Measurements from ENCODE around the gene SAG. TPM values are rescaled to one million over a fixed set of nuclear protein-coding genes. Genes with fewer than 3 reads are reported as not detected.

The SAG gene
- total RNA-seq, 4 donors from 2014 or later, result not detected

DNA sequence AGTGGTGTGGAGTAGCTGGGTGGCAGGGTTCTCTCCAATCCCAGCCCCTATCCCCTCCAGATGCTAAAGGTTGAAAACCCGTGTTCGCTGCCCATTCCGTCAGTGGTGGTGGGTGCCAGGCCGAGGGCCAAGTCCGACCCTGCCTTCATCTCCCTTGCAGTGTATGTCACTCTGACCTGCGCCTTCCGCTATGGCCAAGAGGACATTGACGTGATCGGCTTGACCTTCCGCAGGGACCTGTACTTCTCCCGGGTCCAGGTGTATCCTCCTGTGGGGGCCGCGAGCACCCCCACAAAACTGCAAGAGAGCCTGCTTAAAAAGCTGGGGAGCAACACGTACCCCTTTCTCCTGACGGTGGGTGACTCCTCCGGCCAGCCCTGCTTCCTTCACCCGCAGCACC lies 12.9 kb downstream of the SAG start:
- in situ Hi-C loops (cut with MboI; ENCODE audit: low pct_ligation_motif_present in 1 of 4, low pct_unique_long_range_greater_than_20kb in 1 of 4, low sequenced_read_pairs in 3 of 4), result no loop called here
- no peak for DNase-seq
- no peaks in the 10 kb centered on the region for H3K36me3 ChIP-seq
- H3K4me3 ChIP-seq, result no peak overlapping the region
- H3K27ac ChIP-seq, result no peak overlapping the region
- H3K9me3 ChIP-seq, result no peaks in the 10 kb centered on the region
- no peaks in the 10 kb centered on the region for H3K27me3 ChIP-seq
- WGBS, 2 donors (ENCODE audit: low coverage in 1 of 2), result 92% methylated on average over 17 of the region's 17 CpGs; no CpG with 5 or more reads in 1 of the 2 donors
- TF ChIP-seq POLR2AphosphoS5 (IDR thresholded peaks at IDR 0.05) (no peak), EP300 (IDR thresholded peaks at IDR 0.05; ENCODE audit: low read depth) (no peak), POLR2A (IDR thresholded peaks at IDR 0.05) (no peak)
- TF ChIP-seq, protein P1, sequence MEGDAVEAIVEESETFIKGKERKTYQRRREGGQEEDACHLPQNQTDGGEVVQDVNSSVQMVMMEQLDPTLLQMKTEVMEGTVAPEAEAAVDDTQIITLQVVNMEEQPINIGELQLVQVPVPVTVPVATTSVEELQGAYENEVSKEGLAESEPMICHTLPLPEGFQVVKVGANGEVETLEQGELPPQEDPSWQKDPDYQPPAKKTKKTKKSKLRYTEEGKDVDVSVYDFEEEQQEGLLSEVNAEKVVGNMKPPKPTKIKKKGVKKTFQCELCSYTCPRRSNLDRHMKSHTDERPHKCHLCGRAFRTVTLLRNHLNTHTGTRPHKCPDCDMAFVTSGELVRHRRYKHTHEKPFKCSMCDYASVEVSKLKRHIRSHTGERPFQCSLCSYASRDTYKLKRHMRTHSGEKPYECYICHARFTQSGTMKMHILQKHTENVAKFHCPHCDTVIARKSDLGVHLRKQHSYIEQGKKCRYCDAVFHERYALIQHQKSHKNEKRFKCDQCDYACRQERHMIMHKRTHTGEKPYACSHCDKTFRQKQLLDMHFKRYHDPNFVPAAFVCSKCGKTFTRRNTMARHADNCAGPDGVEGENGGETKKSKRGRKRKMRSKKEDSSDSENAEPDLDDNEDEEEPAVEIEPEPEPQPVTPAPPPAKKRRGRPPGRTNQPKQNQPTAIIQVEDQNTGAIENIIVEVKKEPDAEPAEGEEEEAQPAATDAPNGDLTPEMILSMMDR (IDR thresholded peaks at IDR 0.05), result no peak
- H3K4me1 ChIP-seq, result no peaks in the 10 kb centered on the region
- intact Hi-C loops (cut with DNase I; ENCODE audit: low total_unique reads), result no loop called here

DNA sequence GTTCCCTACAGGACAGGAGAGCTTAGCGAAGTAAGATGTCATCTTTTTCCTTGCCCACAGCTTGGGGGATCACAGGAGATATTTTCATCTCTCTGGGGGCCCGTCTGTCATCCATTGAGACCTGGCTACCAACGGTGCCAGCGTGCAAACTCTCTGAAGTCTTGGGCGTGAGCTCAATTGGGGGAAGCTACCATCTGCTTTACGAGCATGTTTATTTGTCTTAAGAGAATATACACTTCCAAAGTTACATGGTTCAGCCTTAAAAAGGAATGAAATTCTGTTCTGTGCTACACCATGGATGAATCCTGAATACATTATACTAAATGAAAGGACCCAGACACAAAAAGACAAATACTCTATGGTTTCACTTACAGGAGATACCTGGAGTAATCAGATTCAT lies 13.6 kb downstream of the SAG start:
- in situ Hi-C loops (cut with MboI; ENCODE audit: low pct_ligation_motif_present in 1 of 4, low pct_unique_long_range_greater_than_20kb in 1 of 4, low sequenced_read_pairs in 3 of 4), result no loop called here
- intact Hi-C loops (cut with DNase I; ENCODE audit: low total_unique reads), result no loop called here
- no peak for TF ChIP-seq EP300 (IDR thresholded peaks at IDR 0.05; ENCODE audit: low read depth)
- no peak for TF ChIP-seq POLR2AphosphoS5 (IDR thresholded peaks at IDR 0.05)
- TF ChIP-seq, protein P1 (IDR thresholded peaks at IDR 0.05), result no peak
- TF ChIP-seq POLR2A (IDR thresholded peaks at IDR 0.05), result no peak
- Histone ChIP-seq H3K4me3 (no peak overlapping the region), H3K27me3 (no peaks in the 10 kb centered on the region), H3K27ac (no peak overlapping the region), H3K9me3 (no peaks in the 10 kb centered on the region), H3K36me3 (no peaks in the 10 kb centered on the region), H3K4me1 (no peaks in the 10 kb centered on the region)
- 71 to 75% methylated on average over 2 to 6 of the region's 6 CpGs for WGBS, 2 donors (ENCODE audit: low coverage in 1 of 2)
- DNase-seq, result no peak

DNA sequence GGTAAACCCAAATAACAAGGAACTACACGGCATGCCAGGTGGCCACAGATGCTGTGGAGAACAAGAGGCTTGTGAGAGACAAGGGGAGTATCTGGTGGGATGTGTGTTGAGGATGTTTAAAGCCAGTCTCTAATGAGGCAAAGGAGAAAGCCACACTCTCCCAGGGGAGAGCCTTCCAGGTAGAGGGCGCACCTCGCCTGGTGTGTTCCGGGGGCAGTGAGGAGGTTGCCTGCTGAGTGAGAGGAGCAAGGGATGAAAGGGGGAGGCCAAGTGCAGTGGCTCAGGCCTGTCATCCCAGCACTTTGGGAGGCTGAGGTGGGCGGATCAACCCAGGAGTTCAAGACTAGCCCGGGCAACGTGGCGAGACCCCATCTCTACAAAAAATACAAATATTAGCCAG lies 16.2 kb downstream of the SAG start:
- in situ Hi-C loops (cut with MboI; ENCODE audit: low pct_ligation_motif_present in 1 of 4, low pct_unique_long_range_greater_than_20kb in 1 of 4, low sequenced_read_pairs in 3 of 4), result no loop called here
- no peak overlapping the region for H3K27ac ChIP-seq
- no peak for TF ChIP-seq EP300 (IDR thresholded peaks at IDR 0.05; ENCODE audit: low read depth)
- TF ChIP-seq POLR2AphosphoS5 (IDR thresholded peaks at IDR 0.05), result no peak
- TF ChIP-seq, protein P1 (IDR thresholded peaks at IDR 0.05), result no peak
- TF ChIP-seq POLR2A (IDR thresholded peaks at IDR 0.05), result no peak
- no peaks in the 10 kb centered on the region for H3K9me3 ChIP-seq
- no peak for DNase-seq
- no peak overlapping the region for H3K4me3 ChIP-seq
- WGBS, 2 donors (ENCODE audit: low coverage in 1 of 2), result 93 to 100% methylated on average over 3 to 8 of the region's 8 CpGs
- intact Hi-C loops (cut with DNase I; ENCODE audit: low total_unique reads), result no loop called here
- no peaks in the 10 kb centered on the region for H3K36me3 ChIP-seq
- no peaks in the 10 kb centered on the region for H3K4me1 ChIP-seq
- H3K27me3 ChIP-seq, result no peaks in the 10 kb centered on the region

DNA sequence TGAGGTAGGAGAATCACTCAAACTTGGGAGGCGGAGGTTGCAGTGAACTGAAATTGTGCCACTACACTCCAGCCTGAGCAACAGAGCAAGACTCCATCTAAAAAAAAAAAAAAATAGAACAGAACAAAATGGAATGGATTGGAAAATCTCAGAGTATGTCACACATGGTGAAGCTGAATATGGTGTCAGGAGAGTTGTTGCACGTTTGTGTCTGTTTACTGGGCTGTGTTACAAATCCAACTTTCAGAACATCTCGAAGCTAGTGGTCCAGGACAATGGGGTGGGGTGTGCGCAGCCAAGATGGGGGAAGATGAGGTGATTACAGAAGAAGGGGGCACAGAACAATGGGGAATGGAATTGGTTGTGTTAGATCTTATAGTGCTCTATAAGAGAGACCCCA lies 17.6 kb downstream of the SAG start:
- intact Hi-C loops (cut with DNase I; ENCODE audit: low total_unique reads), result no loop called here
- in situ Hi-C loops (cut with MboI; ENCODE audit: low pct_ligation_motif_present in 1 of 4, low pct_unique_long_range_greater_than_20kb in 1 of 4, low sequenced_read_pairs in 3 of 4), result no loop called here
- 73 to 78% methylated on average over 3 to 4 of the region's 4 CpGs for WGBS, 2 donors (ENCODE audit: low coverage in 1 of 2)

More for the DNA sequence above, 17.6 kb downstream of the SAG start:
- no peak overlapping the region for H3K4me3 ChIP-seq
- no peaks in the 10 kb centered on the region for H3K27me3 ChIP-seq
- H3K36me3 ChIP-seq, result no peaks in the 10 kb centered on the region
- H3K9me3 ChIP-seq, result no peaks in the 10 kb centered on the region
- no peak for TF ChIP-seq POLR2A (IDR thresholded peaks at IDR 0.05)
- no peak for TF ChIP-seq POLR2AphosphoS5 (IDR thresholded peaks at IDR 0.05)
- TF ChIP-seq, protein P1 (IDR thresholded peaks at IDR 0.05), result no peak
- no peak for TF ChIP-seq EP300 (IDR thresholded peaks at IDR 0.05; ENCODE audit: low read depth)
- H3K27ac ChIP-seq, result no peak overlapping the region
- no peaks in the 10 kb centered on the region for H3K4me1 ChIP-seq
- no peak for DNase-seq

Data from transverse colon (tissue), 4 donors.